Activated CD8-positive, alpha-beta memory T cell treated with anti-CD3 and anti-CD28 coated beads, Interleukin-2, amount 50 U/mL, for 48 hours (primary cell): Measurements from ENCODE around the gene VAT1L.

Source experiments
- DNase-seq: peaks from one replicate; pipeline ENCODE4 v3.0.0-alpha.2; 2020

Gene VAT1L

DNA sequence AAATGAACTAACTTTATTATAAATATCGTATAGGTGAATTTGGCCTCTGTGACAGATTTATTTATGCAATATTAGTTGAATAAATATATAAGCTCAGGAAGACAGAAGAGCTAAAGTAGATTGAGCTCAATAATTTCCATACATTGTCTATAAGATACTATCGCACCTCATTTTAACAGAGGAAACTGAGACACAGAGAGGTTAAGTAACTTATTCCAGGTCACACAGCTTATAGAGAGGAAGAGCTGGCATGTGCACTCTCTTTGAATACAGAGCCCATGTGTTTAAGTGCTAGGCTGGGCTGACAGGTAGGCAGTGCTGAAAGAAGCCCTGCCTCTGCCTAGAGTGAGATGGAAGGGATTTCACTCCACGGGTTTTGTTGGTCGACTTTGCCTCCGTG is 48.4 kb downstream of the VAT1L start:
- no peak for DNase-seq

DNA sequence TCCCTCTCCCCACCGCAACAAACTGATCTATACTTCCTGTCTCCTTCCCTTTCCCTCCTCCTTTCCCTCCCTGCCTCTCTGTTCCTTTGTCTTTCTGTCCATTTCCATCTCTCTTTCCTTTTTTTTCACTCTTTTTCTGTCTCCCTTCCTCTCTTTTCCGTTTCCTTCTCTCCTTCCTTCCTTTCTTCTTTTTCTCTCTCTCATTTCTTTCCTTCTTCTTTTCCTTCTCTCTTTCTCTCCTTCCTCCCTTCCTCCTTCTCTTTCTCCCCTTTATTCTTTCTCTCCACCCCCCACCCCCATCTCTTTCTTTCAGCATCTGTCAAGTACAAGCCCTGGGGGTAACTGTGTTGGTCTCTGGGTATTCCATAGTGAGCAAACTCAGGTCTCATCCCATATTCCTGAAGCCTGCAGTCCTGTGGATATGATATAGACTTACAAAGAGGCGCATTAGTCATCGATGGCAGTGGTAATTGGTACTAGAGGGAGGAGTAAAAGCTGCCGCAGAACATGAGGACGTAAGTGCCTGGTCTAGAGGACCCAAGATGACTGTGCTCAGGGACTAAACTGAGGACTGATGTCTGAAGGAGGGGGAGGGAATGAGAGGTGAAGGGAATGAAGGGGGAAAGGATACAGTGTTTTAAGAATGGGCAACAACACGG is 50.4 kb downstream of the VAT1L start:
- DNase-seq, result no peak

DNA sequence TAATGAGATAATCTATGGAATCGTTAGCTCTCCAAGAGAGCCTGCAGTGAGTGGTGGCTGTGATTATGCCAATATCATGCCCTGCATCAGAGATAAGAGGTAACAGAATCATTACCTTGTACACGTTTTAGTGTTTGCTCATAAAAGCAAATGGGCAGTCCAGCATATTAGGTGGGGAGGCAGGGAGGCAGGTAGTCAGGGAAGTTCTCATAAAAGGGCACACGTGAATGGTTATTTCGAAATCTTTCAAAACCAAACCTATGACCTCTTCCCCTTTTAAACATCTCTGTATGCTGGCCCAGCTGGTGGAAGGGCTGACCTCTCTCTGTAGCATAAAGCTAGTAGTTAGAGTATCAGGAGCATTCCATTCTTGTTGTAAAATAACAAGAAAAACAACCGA is 51.7 kb downstream of the VAT1L start:
- no peak for DNase-seq

DNA sequence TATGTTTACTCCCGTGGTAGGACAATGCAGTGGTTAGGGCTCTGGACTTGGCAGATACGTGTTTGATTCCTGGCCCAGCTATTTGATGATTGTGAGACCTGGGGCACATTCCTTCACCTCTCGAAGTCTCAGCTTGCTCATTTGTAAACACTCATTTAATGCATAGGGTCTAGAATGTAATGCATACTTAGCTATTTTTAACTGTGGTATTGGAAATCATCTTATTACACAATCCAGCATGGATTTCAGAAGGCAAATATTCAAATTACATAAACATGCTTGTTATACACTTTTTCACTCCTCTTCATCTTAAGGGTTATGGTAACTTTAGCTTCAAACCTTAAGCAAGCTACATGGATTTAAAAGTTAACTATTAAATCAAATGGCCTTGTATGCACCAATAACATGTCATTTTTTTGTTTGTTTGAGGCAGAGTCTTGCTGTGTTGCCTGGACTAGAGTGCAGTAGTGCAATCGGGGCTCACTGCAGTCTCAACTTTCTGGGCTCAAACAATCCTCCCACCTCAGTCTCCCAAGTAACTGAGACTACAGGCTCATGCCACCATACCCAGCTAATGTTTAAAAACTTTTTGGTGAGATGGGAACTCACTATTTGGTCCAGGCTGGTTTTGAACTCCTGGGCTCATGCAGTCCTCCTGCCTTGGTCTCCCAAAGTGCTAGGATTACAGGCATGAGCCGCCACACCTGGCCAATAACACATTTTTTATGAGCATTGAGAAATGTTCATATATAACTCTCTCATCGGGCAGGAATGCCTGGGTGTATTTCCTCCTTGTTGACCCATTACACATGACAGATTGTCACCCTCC is 52.5 kb downstream of the VAT1L start:
- no peak for DNase-seq

DNA sequence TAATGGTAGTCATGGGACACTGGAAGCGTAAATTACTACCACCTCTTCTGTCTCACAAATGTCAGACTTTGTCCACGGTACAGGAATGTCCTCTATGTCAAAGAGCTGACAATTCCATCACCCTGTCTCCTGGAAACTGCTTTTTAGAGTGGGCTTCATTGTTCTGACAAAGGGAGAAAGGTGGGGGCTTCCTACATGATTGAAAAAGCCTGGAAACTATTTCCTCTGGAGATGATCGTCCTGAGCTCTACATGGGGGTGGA is 53.1 kb downstream of the VAT1L start:
- no peak for DNase-seq

DNA sequence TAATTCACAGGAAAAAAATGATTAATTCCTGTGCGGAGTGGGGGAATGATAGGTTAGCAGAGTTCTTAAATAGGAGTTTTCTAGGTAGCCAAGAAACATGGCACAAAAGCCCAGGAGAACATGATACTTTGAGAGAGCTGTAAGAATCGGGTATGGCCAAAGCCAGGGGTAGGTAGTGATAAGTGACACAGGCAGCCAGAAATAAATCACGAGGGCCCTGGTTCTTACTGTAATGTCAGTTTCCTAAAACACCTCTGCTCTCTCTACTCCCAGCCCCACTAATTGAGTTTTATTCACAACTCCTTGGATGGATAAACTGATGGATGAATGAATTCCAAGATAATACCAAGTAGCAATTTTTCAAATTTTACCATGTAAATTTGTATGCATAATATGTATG is 54.1 kb downstream of the VAT1L start:
- no peak for DNase-seq

DNA sequence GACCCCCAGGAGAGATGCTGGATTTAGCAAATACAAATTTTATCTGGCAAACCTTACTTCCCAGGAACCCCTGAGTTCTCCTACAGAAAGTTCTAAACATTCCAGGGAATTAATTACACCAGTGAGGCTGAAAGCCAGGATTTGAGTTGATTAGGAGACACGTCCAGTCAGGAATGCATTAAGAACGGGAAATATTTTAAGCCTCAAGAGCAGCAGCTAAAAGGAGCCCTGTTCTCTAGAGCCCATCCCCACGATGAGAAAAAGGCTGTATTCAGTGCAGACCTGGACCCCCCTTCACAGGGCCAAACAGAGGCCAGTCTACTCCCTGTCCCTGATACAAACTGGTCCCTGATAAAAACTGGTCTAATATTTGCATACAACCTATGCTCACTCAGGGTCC is 55.0 kb downstream of the VAT1L start:
- no peak for DNase-seq

DNA sequence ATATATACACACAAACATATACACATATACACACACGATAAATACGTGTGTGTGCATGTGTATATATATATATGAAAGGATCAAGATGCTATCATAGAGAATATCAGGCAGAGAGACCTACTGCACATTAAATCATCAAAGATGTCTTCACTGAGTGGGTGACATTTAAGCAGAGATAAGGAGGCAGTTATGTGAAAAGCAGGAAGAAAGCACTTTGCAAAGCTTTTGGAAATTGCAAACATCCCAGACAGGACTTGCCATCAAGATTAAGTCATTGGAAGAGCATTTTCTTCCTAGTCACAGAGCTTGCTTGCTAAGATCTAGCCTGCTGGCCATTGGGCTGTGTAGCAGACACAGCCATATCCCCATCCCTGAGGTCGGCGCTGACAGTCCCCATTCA is 56.4 kb downstream of the VAT1L start:
- no peak for DNase-seq

DNA sequence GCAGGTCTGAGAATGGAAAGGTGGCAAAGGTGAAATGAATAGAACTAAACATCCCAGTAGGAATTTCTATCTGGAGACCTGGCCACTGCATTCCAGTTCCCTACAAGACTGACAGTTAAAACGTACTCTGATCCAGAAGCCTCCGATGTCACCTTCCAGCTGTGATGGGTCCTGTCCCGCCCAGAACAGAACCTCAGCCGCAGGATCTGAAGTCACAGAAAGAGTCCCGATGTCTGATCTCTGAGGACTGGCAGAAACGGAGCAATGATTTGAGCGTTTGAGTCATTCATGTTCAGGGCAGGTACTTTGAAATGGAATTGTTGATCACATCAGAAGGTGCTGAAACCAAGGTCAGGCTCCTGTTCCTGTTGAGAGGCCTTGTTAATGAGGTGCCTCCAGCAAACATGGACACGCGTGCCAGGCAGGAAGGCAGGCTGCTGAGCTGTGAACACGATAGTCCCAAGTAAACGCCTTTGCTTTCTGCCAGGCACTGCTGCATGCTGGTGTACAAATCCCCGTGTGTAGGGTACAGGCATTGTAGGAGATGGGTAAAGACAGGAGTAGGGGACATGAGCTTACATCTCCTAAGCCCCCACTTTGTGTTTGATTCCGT is 61.4 kb downstream of the VAT1L start:
- no peak for DNase-seq

DNA sequence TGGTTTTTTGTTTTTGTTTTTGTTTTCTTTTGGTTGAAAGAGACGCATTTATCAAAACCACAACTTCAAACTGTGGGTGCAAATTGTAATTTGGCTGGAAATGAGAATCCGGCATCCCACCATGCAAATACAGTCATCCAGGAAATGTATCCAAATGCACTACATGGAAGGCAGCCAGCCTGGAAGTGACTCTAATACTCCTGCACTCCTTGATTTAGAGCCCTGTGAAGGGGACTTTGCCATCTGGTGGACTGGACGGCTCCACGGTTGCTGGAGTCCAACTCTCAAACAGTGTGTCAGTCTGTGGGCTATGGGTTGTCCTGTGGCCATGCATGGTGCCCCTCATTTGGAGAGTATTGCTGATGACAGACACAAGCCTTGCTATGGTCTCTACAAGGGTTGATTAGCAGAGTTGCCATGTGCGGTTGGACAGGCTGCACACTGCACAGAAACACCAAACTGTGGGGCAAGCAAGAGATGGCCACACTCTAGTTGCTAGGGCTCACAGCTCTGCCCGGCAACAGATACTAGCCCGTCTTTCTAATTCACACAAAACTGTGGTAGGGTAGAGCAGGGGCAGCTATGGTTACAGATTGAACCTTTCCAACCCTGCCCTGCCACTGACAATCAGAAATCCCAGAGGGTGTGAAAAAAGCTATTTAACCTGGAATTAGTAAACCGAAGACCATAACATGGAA is 62.4 kb downstream of the VAT1L start:
- no peak for DNase-seq

DNA sequence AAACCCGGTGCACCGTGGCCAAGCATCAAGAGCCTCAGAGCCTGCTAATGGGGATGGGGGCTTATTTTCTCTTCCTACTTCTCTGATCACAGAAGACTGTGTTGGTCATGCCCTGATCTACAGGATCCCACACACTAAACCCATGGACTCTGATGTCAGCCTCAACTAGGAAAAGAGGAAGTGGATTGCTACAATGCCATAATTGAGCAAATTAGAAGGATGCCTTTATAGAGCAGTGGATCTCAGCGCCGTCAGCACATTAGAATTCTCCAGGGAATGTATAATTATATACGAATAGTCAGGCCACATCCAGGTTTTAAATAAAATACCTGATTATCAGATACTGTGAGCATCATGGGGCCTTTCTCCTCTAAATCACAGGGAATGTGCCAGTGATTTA is 64.8 kb downstream of the VAT1L start:
- DNase-seq, result no peak

DNA sequence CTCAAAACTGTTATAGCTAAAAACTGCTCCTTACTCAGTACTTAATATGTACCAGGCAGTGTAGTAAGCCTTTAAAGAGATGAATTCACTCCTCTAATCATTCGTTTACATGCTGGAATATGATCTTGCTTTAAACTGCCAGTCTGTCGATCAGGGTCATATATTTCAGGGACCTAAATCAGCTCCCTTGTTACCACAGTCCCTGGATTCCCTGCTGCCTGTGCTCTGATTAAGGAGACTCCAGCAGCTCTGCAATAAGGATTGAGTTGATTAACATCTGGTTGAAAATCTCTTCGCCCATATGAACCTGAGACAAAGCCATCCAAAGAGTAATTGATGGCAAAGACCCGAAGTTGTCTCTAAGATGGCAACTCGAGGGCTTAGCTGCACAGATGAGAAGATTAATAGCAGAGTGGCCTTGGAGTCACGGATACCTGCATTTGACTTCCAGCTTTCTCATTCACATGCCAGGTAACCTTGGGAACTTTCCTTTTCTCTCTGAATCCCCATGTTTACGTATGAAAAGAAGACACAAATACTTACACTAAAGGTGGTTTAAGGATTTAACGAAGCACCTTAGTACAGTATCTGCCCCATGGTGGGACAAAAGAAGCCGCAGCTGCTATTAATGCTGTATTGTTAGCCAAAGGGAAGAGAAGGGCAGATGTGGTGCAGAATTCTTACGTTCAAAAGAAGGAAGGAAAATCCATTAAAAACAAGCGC is 68.2 kb downstream of the VAT1L start:
- no peak for DNase-seq

DNA sequence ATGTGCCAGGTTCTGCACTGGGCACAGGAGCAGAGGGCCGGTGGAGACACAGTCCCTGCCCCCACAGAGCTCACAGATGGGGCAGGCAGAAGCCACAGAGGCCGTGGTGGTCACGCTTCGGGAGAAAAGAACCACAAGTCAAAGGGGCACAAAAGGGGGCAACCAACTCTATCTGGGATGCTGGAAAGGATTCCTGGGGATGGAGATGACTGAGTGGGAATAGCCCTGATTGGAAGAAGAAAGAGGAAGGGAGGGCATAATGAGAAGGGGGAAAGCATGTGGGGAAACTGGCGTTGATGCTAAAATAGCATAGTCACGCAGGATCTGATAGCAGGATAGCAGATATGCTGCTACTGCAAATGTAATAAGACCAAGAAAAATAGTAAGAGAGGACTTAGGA is 69.7 kb downstream of the VAT1L start:
- DNase-seq, result no peak

DNA sequence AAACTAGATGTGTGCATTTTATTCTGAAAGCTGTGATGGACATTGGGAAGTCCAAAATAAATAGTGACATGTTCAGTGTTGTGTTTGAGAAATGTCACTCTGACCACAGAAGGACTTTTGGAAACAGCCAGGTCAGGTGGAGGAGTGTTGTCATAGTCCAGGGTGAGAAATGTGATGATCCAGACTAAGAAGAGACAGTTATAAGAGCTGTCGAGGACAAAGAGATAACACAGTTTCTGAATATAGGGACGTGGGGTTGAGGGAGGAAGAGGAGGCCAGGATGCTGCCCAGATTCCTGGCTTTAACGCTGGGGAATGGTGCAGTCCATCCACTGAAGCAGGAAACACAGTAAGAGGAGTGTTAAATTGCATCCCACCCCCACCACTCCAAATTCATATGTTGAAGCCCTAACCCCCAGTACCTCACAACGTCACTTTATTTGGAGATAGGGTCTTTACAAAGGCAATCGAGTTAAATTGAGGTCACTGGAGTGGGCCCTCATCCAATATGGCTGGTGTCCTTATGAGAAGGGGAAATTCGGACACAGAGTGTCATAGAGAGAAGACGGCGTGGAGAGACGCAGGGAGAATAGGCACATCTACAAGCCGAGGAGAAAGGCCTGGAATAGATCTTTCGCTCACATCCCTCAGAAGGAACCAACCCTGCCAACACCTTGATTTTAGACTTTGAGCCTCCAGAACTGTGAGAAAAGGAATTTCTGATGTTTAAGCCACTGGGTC is 71.3 kb downstream of the VAT1L start:
- DNase-seq, result no peak

DNA sequence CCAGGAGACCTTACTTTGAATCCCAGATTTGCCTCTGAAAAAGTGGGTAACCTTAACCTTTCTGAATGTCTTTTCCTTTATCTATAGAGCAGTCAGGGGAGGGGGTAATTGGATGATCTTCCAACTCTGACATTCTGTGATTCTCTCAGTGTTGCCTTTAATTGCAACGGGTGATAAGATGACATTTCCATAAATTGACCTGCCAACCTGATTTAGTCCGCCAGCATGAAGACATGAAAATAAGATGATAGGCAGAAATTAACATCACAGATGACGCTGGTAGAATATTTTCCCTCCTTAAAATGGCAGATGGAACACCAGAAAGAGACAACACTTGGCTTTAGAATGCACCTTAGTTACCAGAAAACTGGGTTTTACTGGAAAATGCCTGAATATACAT is 72.6 kb downstream of the VAT1L start:
- DNase-seq, result no peak

DNA sequence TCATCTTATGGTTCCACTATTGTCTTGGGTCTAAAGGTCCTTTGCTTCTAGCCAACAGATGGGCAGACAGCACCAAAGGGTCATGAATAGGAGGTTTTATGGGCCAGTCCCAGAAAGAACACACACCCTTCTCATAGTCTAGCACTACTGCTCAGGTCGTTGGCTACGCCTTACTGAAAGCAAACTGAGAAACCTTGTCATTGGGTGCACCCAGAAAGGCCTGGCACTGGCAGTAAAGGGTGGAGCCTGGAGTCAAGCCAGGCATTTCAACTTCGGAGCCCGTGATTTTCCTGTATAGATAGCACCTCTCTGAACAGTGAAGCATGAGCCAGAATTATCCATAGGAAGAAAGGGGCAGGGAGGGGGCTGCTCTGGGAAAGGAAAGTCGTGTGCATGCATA is 74.9 kb downstream of the VAT1L start:
- DNase-seq, result no peak

DNA sequence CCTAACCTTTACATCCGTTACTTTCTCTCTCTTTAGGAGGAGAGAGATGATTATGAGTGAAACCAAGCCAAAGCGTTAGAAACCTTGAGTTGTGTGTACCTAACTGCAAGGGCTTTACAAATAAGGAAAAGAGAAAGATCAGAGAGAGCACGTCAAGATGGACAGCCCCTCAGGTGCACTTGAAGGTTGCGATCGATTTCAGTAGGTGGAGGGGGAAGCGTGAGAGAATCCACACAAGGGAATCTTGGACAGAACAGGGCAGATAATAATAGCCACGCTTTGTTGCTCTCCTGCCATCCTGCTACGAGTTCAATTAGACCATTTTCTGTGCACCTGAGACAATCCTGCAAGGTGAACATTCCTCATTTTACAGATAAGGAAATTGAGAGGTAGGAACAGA is 78.4 kb downstream of the VAT1L start:
- DNase-seq, result no peak

DNA sequence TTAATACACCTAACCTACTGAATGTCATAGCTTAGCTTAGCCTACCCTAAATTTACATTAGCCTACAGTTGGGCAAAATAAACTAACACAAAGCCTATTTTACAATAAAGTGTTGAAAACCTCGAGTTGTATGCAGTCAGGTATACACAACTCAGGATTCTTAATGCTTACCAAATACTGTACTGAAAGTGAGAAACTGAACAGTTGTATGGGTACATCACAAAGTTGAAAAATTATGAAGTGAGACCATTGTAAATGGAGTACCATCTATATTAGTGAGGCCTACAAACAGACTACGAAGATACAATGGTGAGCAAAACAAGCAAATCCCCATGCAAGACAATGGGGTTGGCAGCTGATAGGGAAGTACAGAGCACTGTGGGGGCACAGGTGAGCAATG is 79.7 kb downstream of the VAT1L start:
- DNase-seq, result no peak

DNA sequence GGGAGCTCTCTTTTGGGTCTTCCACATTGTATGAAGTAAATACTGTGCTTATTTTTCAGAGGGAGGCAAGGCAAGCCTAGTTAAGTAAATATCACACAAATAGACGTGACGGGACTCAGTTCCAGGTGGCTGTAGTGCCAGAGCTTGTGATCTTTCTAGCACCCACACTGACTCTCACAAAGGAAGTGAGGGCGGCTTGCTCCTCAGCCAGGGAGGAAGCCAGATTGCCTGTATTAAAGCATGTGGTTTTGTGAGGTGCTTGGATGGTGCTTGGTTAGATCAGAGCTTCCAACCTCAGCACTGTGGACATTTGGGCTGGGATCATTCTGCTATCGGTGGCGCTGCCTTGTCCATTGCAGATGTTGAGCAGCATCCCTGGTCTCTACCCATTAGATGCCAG is 80.1 kb downstream of the VAT1L start:
- no peak for DNase-seq

DNA sequence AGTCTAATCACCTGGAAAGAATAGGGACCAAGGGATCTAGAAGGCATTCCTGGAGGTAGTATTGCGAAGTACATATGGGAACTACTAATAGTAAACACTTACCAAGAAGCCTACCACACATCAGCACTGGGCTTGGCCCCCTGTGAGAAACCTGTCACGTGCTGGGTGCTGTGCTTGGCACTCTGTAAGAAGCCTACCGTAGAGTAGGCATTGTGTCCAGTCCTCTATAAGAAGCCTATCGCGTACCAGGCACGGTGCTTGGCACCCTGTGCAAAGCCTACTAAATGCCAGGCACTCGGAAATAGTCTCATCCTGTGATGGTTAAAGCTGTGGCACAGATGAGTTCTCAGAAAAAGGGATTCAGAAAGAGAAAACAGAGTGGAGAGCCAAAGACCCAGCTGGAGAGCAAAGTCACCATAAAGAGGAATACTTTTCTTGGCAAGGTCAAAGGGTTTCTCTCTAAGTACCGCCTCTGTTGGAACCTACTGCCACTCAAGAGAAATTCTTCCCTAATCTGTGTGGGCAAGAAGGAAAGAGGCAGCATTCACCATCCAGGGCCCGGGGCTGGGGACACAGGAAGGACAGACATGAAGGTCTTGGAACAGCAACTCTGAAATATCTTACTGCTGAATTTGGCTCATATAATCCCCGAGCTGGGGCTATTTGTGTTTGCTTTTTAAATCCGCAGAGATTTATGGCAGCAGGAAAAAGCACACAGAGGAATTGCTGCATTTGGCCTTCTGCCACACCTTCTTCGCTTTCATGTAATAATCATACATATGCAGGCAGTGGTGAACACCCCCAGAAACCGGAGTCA is 81.8 kb downstream of the VAT1L start:
- no peak for DNase-seq

DNA sequence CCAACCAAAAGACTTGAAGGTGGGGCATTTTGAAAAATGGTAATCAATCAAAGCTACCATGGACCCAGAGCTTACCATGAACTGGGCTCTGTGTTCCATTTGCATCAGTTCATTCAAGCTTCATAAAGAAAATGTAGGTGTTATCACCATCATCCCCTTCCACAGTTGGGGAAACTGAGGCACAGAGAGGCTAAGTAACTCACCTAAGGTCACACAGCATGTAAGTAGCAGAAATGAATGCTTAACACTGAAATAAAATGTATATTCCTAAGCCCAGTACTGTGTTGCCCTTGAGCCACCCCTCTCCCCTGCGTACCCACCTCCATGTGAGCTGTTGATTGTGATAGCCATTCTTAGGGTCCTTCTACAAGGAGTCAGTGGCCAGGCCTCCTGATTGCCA is 83.6 kb downstream of the VAT1L start:
- DNase-seq, result no peak

DNA sequence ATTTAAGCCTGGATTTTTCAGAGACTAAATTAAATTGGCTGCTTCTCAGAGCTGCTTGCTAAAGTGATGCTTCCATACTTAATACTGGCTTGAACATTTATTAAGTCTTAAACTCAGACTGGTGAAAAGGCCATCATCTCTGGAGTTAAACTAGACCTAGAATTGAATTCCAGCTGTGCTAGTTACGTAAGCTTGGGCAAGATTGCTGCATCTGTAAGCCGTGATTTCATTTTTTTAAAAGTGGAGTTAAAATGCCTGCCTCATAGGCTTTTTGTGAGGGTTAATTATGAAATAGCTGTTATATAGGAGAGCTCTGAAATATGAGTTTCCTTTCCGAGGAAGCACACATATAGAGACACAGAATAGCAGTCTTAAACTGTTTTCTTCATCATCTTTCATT is 84.7 kb downstream of the VAT1L start:
- no peak for DNase-seq
